Keratinocyte (primary cell): ENCODE results near the gene DDRGK1. TPM values are rescaled to one million over a fixed set of nuclear protein-coding genes. Genes with fewer than 3 reads are reported as not detected.
A peak's percentile ranks its signal among the peaks of the same experiment; 100 is the strongest.

Experiments
- DNase-seq: peaks from one replicate; pipeline ENCODE4 v3.0.0-alpha.2; 2011; ENCODE audit warnings: low read depth, missing footprints, low spot score
- FAIRE-seq: peaks from 2 replicates; lab custom pipeline; 2011; peaks lifted over from hg19 to GRCh38; lab: Jason Lieb, UNC
- H2AFZ ChIP-seq: 2 replicates; pipeline ENCODE4 v1.6.0; 2012; ENCODE audit warnings: low read length, control low read depth, inconsistent platforms; ENCODE audit not compliant: control insufficient read depth
- H3K27ac ChIP-seq: 2 replicates; pipeline ENCODE4 v1.5.1; 2011; ENCODE audit warnings: low read length; ENCODE audit not compliant: control insufficient read depth, insufficient read depth
- H3K27me3 ChIP-seq: 3 replicates; pipeline ENCODE4 v1.6.0; 2011; ENCODE audit warnings: low read length; ENCODE audit not compliant: control insufficient read depth, insufficient read depth; ENCODE audit errors: extremely low read depth
- H3K36me3 ChIP-seq, 2 experiments: 2 replicates in 1 of 2; 3 replicates in 1 of 2; pipeline ENCODE4 v1.5.1; 2011; ENCODE audit warnings: low read length in 2 of 2, mild to moderate bottlenecking in 1 of 2; ENCODE audit not compliant: control insufficient read depth in 2 of 2, insufficient read depth in 2 of 2; ENCODE audit errors: extremely low read depth in 1 of 2
- H3K4me1 ChIP-seq: 3 replicates; pipeline ENCODE4 v1.5.1; 2011; ENCODE audit warnings: low read length; ENCODE audit not compliant: control insufficient read depth, insufficient read depth; ENCODE audit errors: extremely low read depth
- H3K4me2 ChIP-seq: 3 replicates; pipeline ENCODE4 v1.6.0; 2011; ENCODE audit warnings: low read depth, low read length; ENCODE audit not compliant: control insufficient read depth, insufficient read depth; ENCODE audit errors: extremely low read depth
- H3K4me3 ChIP-seq, 3 experiments: fragments of 200-600 bp in 1 of 3; sonication (generic) in 1 of 3; 2 replicates in 2 of 3; 3 replicates in 1 of 3; pipeline ENCODE4 v1.5.1; 2011 to 2016; ENCODE audit warnings: low read length in 3 of 3, mild to moderate bottlenecking in 3 of 3, control low read depth in 2 of 3, inconsistent platforms in 1 of 3, low read depth in 1 of 3, mixed read lengths in 1 of 3, mixed run types in 1 of 3, moderate library complexity in 1 of 3; ENCODE audit not compliant: control insufficient read depth in 2 of 3, insufficient read depth in 2 of 3; ENCODE audit errors: extremely low read depth in 1 of 3
- H3K79me2 ChIP-seq: 2 replicates; pipeline ENCODE4 v1.6.0; 2012; ENCODE audit warnings: low read length; ENCODE audit not compliant: control insufficient read depth, insufficient read depth
- H3K9ac ChIP-seq: 3 replicates; pipeline ENCODE4 v1.6.0; 2011; ENCODE audit warnings: low read length; ENCODE audit not compliant: control insufficient read depth, insufficient read depth; ENCODE audit errors: extremely low read depth
- H3K9me1 ChIP-seq: 3 replicates; pipeline ENCODE4 v1.6.0; 2011; ENCODE audit warnings: low read length; ENCODE audit not compliant: control insufficient read depth, insufficient read depth; ENCODE audit errors: extremely low read depth
- H3K9me3 ChIP-seq: 2 replicates; pipeline ENCODE4 v1.5.1; 2012; ENCODE audit warnings: low read depth, low read length; ENCODE audit not compliant: control insufficient read depth
- H4K20me1 ChIP-seq: 3 replicates; pipeline ENCODE4 v1.6.0; 2011; ENCODE audit warnings: low read length; ENCODE audit not compliant: control insufficient read depth, insufficient read depth; ENCODE audit errors: extremely low read depth
- CTCF ChIP-seq, 3 experiments: IDR thresholded peaks in 1 of 3; conservative IDR thresholded peaks in 1 of 3; optimal IDR thresholded peaks in 1 of 3; 2 replicates in 2 of 3; 3 replicates in 1 of 3; pipeline versions ENCODE3 to v1.5.1; 2011; ENCODE audit warnings: low read length in 3 of 3, mild to moderate bottlenecking in 3 of 3, moderate library complexity in 2 of 3, control low read depth in 1 of 3, inconsistent platforms in 1 of 3; ENCODE audit not compliant: insufficient read depth in 2 of 3; ENCODE audit errors: extremely low read depth in 1 of 3
- EZH2 ChIP-seq: IDR thresholded peaks from one replicate; pipeline ENCODE4 v1.6.1; 2012; ENCODE audit warnings: inconsistent platforms, mild to moderate bottlenecking, low read length, moderate library complexity
- dilution Hi-C: fragments of 300-500 bp; cut with MboI; formaldehyde crosslinking; loops from one replicate; pipeline ENCODE4 v1.7.0; 2020; ENCODE audit warnings: low sequenced_read_pairs; ENCODE audit not compliant: extremely low pct_ligation_motif_present
- polyA plus RNA-seq, 5 experiments: library from polyadenylated mRNA; depleted of rRNA in 3 of 5; stranded (reverse) in 3 of 5; stranded (forward) in 1 of 5; unstranded in 1 of 5; fragments of >200 nt; gene quantifications; 1 replicate in 1 of 5; 2 replicates in 3 of 5; 3 replicates in 1 of 5; pipeline versions ENCODE4 v1.2.1 to v1.2.3, GENCODE V29; 2011 to 2012; ENCODE audit warnings: missing spikeins in 2 of 5, low read depth in 1 of 5, low replicate concordance in 1 of 5

The DDRGK1 gene
- polyA plus RNA-seq, 1 donor (not counting 4 experiments of a cell fraction or from before 2014, with no cell fraction given), result 32.2 TPM

GRCh38 chr20:3209946-3210317 is 5.5 kb upstream of the DDRGK1 start:
- TF ChIP-seq EZH2 (no peak), CTCF (optimal IDR thresholded peaks at IDR 0.05 in 1 of 3, IDR thresholded peaks at IDR 0.05 in 1 of 3, conservative IDR thresholded peaks at IDR 0.05 in 1 of 3; ENCODE audit: extremely low read depth in 1 of 3, insufficient read depth in 2 of 3, low read length in 3 of 3) (no peak)
- Histone ChIP-seq H3K4me2 (peak overlapping the region; percentile 99), H3K4me1 (peaks cover 8% of the 10 kb centered on the region), H3K36me3 (peaks cover 7 to 9% of the 10 kb centered on the region in 2 experiments), H3K79me2 (peaks cover 41% of the 10 kb centered on the region), H4K20me1 (no peaks in the 10 kb centered on the region), H3K27me3 (no peaks in the 10 kb centered on the region), H3K9me1 (no peaks in the 10 kb centered on the region), H2AFZ (peak overlapping the region; percentile 62), H3K9ac (peak overlapping the region; percentile 74), H3K4me3 (peak overlapping the region; percentile 80 to 96 (median 87)), H3K9me3 (no peaks in the 10 kb centered on the region), H3K27ac (peak overlapping the region; percentile 45)
- FAIRE-seq, result peak; percentile 77
- dilution Hi-C loops, result no loop called here
- DNase-seq, result no peak

GRCh38 chr20:3209257-3209945 is 4.9 kb upstream of the DDRGK1 start, which contains the start of gene ITPA:
Gene ITPA (plus strand): TSS chr20:3209498. CDS start chr20:3209552, 54 bp downstream.
- H3K9me1 ChIP-seq, result no peaks in the 10 kb centered on the region
- H3K27ac ChIP-seq, result peak within 1 kb of the TSS; percentile 45
- no peaks in the 10 kb centered on the region for H3K9me3 ChIP-seq
- peak within 1 kb of the TSS; percentile 99 for H3K4me2 ChIP-seq
- DNase-seq (no peak), FAIRE-seq (peak; percentile 17)
- dilution Hi-C loops, result no loop called here
- H2AFZ ChIP-seq, result peak within 1 kb of the TSS; percentile 62
- H3K79me2 ChIP-seq, result peaks cover 41% of the 10 kb centered on the region
- H4K20me1 ChIP-seq, result no peaks in the 10 kb centered on the region
- peak in 1 of 3 experiments; percentile 6 for TF ChIP-seq CTCF (optimal IDR thresholded peaks at IDR 0.05 in 1 of 3, IDR thresholded peaks at IDR 0.05 in 1 of 3, conservative IDR thresholded peaks at IDR 0.05 in 1 of 3; ENCODE audit: extremely low read depth in 1 of 3, insufficient read depth in 2 of 3, low read length in 3 of 3)
- TF ChIP-seq EZH2, result no peak
- peak within 1 kb of the TSS; percentile 80 to 96 (median 87) for H3K4me3 ChIP-seq
- peaks cover 8% of the 10 kb centered on the region for H3K4me1 ChIP-seq
- peak within 1 kb of the TSS; percentile 74 for H3K9ac ChIP-seq
- no peaks in the 10 kb centered on the region for H3K27me3 ChIP-seq
- peaks cover 7 to 9% of the 10 kb centered on the region in 2 experiments for H3K36me3 ChIP-seq
